Duodenal mucosa (tissue), 2 donors: Measurements from ENCODE around the gene RIT2.
"Not testable (repeated sequence)": the region's sequence is repeated elsewhere in the genome, so short reads cannot be mapped to it uniquely, and the experiment has no call there.

Source experiments
- H3K27ac ChIP-seq: one replicate; pipeline ENCODE4 v1.7.0; 2013; ENCODE audit warnings: low read depth, low read length
- H3K27me3 ChIP-seq, 2 donors: one replicate each; pipeline ENCODE4 v1.7.0; 2013; ENCODE audit warnings: low read length in 2 of 2, control low read depth in 1 of 2; ENCODE audit not compliant: insufficient read depth in 2 of 2, control insufficient read depth in 1 of 2
- H3K36me3 ChIP-seq, 2 donors: one replicate each; pipeline ENCODE4 v1.7.0; 2013; ENCODE audit warnings: low read length in 2 of 2, control low read depth in 1 of 2; ENCODE audit not compliant: insufficient read depth in 2 of 2, control insufficient read depth in 1 of 2
- H3K4me1 ChIP-seq, 2 donors: one replicate each; pipeline ENCODE4 v1.7.0; 2013; ENCODE audit warnings: low read length in 2 of 2, control low read depth in 1 of 2; ENCODE audit not compliant: insufficient read depth in 2 of 2, control insufficient read depth in 1 of 2
- H3K4me3 ChIP-seq, 2 donors: one replicate each; pipeline ENCODE4 v1.7.0; 2013; ENCODE audit warnings: low read length in 2 of 2, low read depth in 1 of 2
- H3K9ac ChIP-seq, 2 donors: one replicate each; pipeline ENCODE4 v1.7.0; 2013; ENCODE audit warnings: low read length in 2 of 2, low read depth in 1 of 2
- H3K9me3 ChIP-seq, 2 donors: one replicate each; pipeline ENCODE4 v1.7.0; 2013; ENCODE audit warnings: low read length in 2 of 2, control low read depth in 1 of 2; ENCODE audit not compliant: control insufficient read depth in 1 of 2

RIT2 gene

GRCh38 chr18:42828881-42829280 is 286.6 kb downstream of the RIT2 start:
- Histone ChIP-seq H3K9ac (no peak overlapping the region), H3K36me3 (no peaks in the 10 kb centered on the region), H3K4me1 (no peaks in the 10 kb centered on the region), H3K9me3 (no peaks in the 10 kb centered on the region), H3K27me3 (no peaks in the 10 kb centered on the region), H3K4me3 (no peak overlapping the region), H3K27ac (no peak overlapping the region)

- H3K36me3 ChIP-seq = no peaks in the 10 kb centered on the region
- H3K9ac ChIP-seq = no peak overlapping the region
- no peak overlapping the region for H3K27ac ChIP-seq
- H3K27me3 ChIP-seq = no peaks in the 10 kb centered on the region
- H3K9me3 ChIP-seq = no peaks in the 10 kb centered on the region
- no peaks in the 10 kb centered on the region for H3K4me1 ChIP-seq
- no peak overlapping the region for H3K4me3 ChIP-seq
Measured at GRCh38 chr18:42824178-42824577, 291.3 kb downstream of the RIT2 start.

- Histone ChIP-seq H3K9me3 (no peaks in the 10 kb centered on the region), H3K9ac (no peak overlapping the region), H3K4me1 (no peaks in the 10 kb centered on the region), H3K4me3 (no peak overlapping the region), H3K27ac (no peak overlapping the region), H3K27me3 (no peaks in the 10 kb centered on the region), H3K36me3 (no peaks in the 10 kb centered on the region)
Measured at GRCh38 chr18:42822711-42823110, 292.8 kb downstream of the RIT2 start.

GRCh38 chr18:42821492-42821891 is 294.0 kb downstream of the RIT2 start:
- H3K9ac ChIP-seq = no peak overlapping the region
- H3K4me1 ChIP-seq = no peaks in the 10 kb centered on the region
- no peaks in the 10 kb centered on the region for H3K36me3 ChIP-seq
- H3K27me3 ChIP-seq = no peaks in the 10 kb centered on the region
- H3K27ac ChIP-seq = no peak overlapping the region
- H3K9me3 ChIP-seq = no peaks in the 10 kb centered on the region
- H3K4me3 ChIP-seq = no peak overlapping the region

- Histone ChIP-seq H3K4me1 (no peaks in the 10 kb centered on the region), H3K4me3 (no peak overlapping the region), H3K27ac (no peak overlapping the region), H3K9ac (no peak overlapping the region), H3K36me3 (no peaks in the 10 kb centered on the region), H3K9me3 (no peaks in the 10 kb centered on the region), H3K27me3 (no peaks in the 10 kb centered on the region)
Measured at GRCh38 chr18:42814618-42815017, 300.9 kb downstream of the RIT2 start.

- Histone ChIP-seq H3K4me1 (no peaks in the 10 kb centered on the region), H3K9ac (no peak overlapping the region), H3K9me3 (no peaks in the 10 kb centered on the region), H3K36me3 (no peaks in the 10 kb centered on the region), H3K27me3 (no peaks in the 10 kb centered on the region), H3K27ac (no peak overlapping the region), H3K4me3 (no peak overlapping the region)
Measured at GRCh38 chr18:42814184-42814583, 301.3 kb downstream of the RIT2 start.

GRCh38 chr18:42813570-42813969 is 301.9 kb downstream of the RIT2 start:
- Histone ChIP-seq H3K27ac (no peak overlapping the region), H3K4me3 (no peak overlapping the region), H3K9ac (no peak overlapping the region), H3K9me3 (no peaks in the 10 kb centered on the region), H3K36me3 (no peaks in the 10 kb centered on the region), H3K27me3 (no peaks in the 10 kb centered on the region), H3K4me1 (no peaks in the 10 kb centered on the region)

- no peaks in the 10 kb centered on the region for H3K36me3 ChIP-seq
- no peak overlapping the region for H3K27ac ChIP-seq
- H3K9ac ChIP-seq = no peak overlapping the region
- H3K27me3 ChIP-seq = no peaks in the 10 kb centered on the region
- H3K4me3 ChIP-seq = no peak overlapping the region
- no peaks in the 10 kb centered on the region for H3K4me1 ChIP-seq
- H3K9me3 ChIP-seq = no peaks in the 10 kb centered on the region
Measured at GRCh38 chr18:42807887-42808286, 307.6 kb downstream of the RIT2 start.

GRCh38 chr18:42801706-42802105 is 313.8 kb downstream of the RIT2 start:
- H3K27ac ChIP-seq = no peak overlapping the region
- H3K9me3 ChIP-seq = no peaks in the 10 kb centered on the region
- no peaks in the 10 kb centered on the region for H3K36me3 ChIP-seq
- H3K27me3 ChIP-seq = no peaks in the 10 kb centered on the region
- no peak overlapping the region for H3K4me3 ChIP-seq
- H3K4me1 ChIP-seq = no peaks in the 10 kb centered on the region
- H3K9ac ChIP-seq = no peak overlapping the region

GRCh38 chr18:42798606-42799170 is 316.8 kb downstream of the RIT2 start:
- no peaks in the 10 kb centered on the region for H3K9me3 ChIP-seq
- H3K36me3 ChIP-seq = no peaks in the 10 kb centered on the region
- no peaks in the 10 kb centered on the region for H3K4me1 ChIP-seq
- no peak overlapping the region for H3K4me3 ChIP-seq
- H3K9ac ChIP-seq = no peak overlapping the region
- H3K27ac ChIP-seq = no peak overlapping the region
- no peaks in the 10 kb centered on the region for H3K27me3 ChIP-seq

- H3K9ac ChIP-seq, H3K9me3 ChIP-seq: not testable (repeated sequence)
Measured at GRCh38 chr18:42795213-42795789, 320.2 kb downstream of the RIT2 start.

More at GRCh38 chr18:42795213-42795789, 320.2 kb downstream of the RIT2 start:
- H3K4me1 ChIP-seq, H3K4me3 ChIP-seq, H3K36me3 ChIP-seq, H3K27me3 ChIP-seq, H3K27ac ChIP-seq: not testable (repeated sequence)
